ENCODE data around the gene SLC15A3.
"Not testable (repeated sequence)": the region's sequence is repeated elsewhere in the genome, so short reads cannot be mapped to it uniquely, and the experiment has no call there.

SLC15A3 gene

DNA sequence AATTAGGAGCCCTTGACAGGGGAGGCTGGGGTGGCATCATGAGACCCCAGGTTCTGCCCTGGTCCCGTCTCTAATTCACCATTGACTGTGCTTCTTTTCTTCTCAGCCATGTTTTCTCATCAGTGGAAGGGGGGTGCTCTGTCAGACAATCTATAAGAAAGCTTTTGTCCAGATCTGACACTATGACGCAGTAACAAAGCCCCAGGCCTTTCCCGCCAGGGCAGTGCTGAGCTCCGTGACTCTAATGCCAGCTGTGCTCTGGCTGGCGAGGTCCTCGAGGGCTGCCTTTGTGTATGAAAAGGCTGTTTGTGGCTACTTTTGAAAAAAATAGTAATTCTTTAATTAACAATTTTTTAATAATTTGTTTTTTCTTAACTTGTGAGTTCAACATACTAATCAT, 22.8 kb upstream of the SLC15A3 start:
- DNase-seq: no peak

GRCh38 chr11:60974316-60974715, 22.3 kb upstream of the SLC15A3 start:
- not testable (repeated sequence) for DNase-seq

GRCh38 chr11:60973699-60974098, 21.7 kb upstream of the SLC15A3 start:
- no peak for DNase-seq

DNA sequence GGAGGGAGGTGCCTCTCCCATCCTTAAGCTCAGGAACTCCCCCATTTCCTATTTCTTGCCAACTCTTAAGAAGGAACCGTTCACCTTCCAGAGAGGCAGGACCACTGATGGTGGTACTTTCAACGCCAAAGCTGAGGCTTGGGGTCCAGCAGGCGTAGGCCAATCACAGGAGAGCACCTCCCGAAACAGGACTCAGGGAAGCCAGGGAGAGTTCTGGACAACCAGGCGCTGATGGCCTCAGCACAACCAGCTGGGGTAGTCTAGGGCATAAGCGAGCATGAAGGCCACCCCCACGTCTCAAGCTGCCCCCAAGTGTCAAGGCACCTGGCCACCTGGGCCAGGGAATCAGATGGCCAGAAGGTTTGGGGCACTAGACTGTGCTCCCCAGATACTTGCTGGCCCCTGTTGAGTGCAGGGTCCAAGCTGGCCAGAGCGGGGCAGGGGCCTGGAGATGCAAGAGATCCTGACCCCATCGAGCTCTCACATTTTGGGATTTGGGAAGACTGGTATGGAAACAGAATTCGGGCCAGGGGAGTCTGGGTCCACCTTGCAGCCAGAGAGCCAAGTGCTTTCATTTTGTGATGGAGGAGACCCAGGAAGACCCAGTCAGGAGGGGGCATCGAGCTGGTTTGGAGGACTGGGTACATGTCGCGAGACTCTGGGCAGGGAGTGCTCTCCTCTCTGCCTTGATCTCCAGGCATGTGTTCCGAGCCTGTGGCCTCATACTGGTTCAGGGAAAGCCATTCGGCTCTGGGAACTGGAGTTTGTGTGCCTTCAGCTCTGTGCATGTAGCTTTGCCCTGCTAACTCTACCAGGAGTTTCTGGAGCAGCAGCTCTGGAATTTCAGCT, 20.4 kb upstream of the SLC15A3 start:
- no peak for DNase-seq

DNA sequence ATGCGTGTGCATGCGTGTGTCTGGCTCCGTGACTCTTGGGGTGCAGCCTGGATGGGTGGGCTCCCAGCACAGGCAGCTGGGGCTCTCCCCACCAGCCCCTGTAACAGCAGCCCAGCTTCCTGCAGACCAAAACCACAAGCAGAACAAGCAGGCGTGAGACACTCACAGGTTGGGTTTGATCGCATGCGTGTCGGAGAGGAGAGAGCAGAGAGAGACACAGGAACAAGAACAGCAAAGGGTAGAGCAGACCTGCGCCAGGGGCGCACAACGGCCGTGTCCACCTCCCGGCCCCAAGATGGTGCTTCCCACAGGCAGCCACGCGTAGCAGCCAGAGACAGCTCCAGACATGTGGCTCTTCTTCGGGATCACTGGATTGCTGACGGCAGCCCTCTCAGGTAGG, 19.5 kb upstream of the SLC15A3 start, which contains the start of gene CD6:
CD6 (plus strand) TSS at position 161 of the 400 bp plus-strand sequence; CDS start at position 347, 186 bp downstream.
- no peak for DNase-seq

DNA sequence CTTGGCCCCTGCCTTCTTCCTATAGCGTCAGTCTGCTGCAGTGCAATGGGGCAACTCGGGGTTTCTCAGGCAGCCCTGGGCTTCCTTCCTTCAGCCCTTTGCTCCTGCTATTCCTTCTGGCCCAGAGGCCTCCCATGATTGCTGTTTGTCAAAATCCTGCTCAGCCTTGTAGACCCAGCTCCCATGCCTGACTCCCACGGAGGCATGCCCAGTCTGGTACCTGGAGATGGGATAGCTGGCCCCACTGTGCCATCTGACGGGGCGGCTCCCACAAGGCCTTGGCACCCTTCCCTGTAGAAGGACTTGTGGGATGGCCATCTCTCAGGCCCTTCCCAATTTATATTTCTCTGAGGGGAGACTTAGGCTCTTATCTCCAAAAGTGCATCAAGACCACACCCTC, 18.9 kb upstream of the SLC15A3 start:
- DNase-seq: no peak

DNA sequence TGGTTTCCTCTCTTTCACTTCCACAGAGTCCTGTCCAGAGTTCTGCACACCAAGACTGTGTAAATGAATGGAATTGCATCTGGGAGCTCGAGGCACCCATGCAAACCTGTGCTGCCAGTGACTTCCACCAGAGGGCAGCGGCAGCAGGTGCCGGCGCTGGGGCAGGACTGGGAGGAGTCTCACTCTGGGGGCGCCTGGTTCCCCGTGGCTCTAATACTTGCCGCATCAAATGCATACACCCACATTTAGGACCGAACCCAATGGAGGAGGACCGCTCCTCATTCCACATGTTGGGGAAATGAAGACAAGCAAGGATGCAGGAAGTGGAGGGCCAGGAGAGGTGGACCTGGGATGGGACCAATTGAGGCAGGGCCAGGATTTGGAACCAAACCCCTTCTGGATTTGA, 18.4 kb upstream of the SLC15A3 start:
- no peak for DNase-seq

DNA sequence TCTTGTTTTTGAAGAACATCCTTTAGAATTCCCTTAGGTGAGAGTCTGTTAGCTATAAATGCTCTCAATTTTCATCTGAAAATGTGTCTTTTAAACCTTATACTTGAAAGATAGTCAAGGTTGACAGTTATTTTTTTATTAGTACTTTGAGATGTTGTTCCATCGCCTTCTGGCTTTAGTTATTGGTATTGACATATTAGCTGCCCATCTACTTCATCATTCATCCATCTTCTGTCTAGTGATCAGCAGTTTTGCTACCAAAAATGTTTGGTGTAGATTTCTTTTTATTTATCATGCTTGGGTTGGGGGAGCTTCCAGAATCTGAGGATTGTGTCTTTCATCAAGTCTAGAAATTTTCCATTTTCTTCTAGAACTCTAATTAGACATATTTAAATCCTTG, 16.2 kb upstream of the SLC15A3 start:
- DNase-seq: no peak

DNA sequence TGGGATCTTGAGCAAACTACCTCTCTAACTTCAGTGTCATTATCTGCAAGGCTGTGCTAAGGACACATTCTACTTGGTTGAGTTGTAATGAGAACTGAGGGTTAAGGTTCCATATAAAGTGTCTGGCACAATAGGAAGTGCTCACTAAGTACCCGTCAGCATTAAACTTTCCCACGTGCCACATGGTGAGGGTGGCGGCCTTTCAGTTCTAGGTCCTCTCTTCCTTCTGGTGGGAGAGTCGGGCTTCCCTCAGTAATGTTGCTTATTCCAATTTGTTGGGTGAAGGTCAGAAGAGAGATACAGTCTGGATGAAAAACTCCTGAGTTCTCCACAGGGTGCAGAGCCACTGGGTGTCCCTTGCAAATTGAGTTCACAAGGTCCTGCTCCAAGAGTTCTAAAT, 14.9 kb upstream of the SLC15A3 start:
- DNase-seq: no peak

- DNase-seq: peak; percentile 61
These were observed 12.8 kb upstream of the SLC15A3 start for GRCh38 chr11:60964801-60965200.

GRCh38 chr11:60960405-60960804, 8.4 kb upstream of the SLC15A3 start:
- no peak for DNase-seq

- no peak for DNase-seq
These were observed 7.5 kb upstream of the SLC15A3 start for GRCh38 chr11:60959431-60959830.

GRCh38 chr11:60957188-60957587, 5.2 kb upstream of the SLC15A3 start:
- no peak for DNase-seq

DNA sequence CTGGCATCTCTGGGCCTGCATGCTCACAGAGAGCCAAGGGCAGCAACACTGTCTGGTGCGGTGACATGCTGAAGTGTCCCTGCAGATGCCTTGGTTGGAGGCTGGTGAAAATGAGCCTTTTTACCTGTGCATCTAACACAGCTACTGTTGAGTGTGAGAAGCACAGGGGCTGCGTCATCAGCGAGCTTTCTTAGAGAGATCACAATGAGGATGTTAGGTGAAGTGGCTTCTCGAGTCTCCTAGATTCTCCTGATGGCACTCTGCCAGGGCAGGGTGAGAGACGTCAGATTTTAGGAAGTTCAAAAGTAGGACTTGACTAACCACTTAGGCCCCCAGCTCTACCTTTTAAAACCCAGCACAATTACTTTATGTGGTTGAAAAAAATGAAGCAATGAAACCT, 3.6 kb upstream of the SLC15A3 start:
- no peak for DNase-seq

DNA sequence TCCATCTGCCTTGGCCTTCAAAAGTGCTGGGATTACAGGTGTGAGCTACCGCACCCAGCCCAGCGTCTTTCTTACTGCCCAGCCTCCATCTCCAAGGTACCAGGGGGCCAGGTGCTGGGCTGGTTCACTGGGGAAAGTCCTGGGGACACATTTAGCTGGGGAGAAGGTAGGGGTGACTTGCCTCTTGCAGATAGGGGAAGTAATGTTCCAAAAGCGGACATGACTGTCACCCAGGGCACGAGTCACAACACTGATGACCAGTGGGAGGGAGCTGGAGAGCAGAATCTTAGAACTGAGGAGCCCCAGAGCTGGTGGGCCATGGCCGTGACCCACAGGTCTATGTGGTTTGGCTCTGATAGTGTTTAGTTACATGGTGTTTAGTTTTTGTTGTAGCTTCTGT, 2.4 kb upstream of the SLC15A3 start:
- DNase-seq: no peak

DNA sequence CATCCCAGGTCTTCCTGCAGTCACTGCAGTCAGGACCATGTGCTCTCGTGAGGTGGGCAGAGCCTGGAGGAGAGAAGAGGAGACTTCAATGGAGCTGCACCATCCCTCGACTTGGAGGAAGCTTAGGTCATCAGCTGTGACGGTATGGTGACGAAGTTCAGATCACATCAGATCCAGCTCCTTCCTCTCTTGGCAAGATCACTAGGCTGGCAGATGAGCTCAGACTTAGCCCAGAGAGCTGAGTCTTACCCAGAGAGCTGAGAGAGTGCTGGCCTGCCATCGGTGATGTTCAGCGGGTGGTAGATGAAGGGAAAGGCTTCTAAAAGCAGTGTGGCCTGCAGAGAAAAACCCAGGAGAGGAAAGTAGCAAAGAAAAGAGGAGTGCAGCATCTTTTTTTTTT, 1.8 kb upstream of the SLC15A3 start:
- no peak for DNase-seq

DNA sequence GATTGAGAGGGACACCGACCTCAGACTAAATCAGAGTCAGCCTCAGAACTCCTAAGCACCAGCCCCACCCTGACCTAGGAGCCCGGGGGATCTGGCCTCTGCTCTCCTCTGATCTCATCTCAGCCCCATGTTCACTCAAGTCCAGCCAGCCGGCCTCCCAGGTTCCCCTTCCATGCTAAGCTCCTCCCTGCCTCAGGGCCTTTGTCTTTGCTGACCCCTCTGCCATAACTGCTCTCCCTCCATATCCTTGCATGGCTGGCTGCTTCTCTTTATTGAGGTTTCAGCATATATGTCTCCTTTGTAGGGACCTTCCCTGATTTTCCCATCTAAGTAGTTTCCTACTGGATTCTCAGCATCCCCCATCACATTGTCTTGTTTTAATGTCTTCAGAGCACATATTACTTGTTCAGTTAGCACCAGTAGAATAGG, 780 bp upstream of the SLC15A3 start:
- DNase-seq: no peak

DNA sequence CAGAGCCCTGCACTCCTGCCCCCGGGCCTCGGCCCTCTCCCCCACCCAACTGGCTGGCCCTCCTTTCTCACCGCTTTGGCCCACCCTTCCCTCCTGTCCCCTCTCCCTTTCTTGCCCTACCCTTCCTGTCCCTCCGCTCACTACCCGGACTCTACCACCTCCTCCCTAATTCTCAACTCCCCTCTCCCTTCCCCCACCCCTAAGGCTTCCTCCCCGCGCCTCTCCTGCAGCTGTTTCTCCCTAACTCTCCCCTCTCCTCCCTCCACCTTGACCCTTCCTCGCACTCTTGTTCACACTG, 421 bp downstream of the SLC15A3 start:
- DNase-seq: no peak

DNA sequence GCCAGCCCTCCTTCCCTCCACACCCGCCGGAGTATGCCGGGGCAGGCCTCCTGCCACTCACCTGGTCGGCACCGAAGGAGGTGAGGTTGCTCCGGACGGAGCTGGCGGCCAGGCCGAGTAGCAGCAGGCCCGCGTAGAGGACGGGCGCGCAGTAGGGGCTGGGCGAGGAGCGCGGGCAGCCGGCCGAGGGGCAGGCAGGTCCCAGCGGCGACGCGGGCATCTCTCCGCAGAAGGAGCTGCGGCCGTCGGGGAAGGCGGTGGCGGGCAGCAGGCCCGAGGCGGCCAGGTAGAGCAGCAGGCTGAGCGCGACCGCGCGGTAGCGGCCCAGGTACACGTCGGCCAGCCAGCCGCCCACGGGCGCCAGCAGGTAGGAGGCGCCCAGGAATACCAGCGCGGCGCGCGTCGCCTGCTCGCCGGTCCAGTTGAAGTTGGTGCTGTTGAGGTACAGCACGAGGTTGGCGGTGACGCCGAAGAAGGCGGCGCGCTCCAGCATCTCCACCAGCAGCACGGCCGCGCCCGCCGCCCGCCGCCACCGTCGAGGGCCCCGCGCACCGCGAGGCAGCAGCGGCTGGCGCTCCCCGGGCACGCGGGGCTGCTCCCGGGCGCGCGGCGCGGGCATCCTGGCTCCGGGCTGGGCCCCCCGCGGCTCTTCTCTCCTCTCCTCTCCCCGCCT, 907 bp downstream of the SLC15A3 start:
- DNase-seq: no peak

DNA sequence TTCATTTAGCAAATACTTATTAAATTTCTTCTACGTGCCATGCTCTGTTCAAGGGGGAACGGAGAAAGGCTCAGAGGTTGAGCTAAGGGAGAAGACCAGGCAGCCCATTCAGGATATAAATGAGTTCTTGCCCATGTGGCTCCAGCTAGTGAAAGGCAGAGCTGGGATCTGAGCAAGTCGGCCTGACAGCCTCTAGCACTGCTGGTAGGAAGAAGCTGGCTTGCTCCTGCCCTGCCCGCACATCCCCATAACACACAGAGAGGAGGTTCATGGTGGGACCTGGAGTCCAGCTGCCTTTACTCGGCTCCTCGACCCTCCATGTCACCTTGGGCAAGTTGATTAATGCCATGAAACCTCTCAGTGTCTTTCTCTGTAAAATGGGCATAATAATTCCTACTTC, 2.0 kb downstream of the SLC15A3 start:
- DNase-seq: no peak

DNA sequence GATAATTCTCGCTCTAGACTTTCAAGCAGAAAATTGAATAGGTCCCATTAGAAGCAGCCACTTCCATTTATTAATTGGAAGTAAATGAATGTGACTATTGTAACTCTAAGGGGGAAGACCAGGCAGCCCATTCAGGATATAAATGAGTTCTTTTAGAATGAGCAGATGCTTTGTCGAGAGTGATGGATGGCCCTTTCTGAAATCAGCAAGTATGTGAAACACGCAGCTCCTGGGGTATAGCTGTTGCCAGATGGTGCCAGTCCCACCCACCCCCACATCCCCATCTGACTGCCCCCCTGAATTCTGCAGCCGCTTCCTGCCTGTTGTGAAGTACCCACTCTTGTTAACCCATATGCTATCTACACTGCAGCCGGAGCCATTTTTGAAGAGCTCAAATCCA, 3.7 kb downstream of the SLC15A3 start:
- DNase-seq: peak; percentile 44

DNA sequence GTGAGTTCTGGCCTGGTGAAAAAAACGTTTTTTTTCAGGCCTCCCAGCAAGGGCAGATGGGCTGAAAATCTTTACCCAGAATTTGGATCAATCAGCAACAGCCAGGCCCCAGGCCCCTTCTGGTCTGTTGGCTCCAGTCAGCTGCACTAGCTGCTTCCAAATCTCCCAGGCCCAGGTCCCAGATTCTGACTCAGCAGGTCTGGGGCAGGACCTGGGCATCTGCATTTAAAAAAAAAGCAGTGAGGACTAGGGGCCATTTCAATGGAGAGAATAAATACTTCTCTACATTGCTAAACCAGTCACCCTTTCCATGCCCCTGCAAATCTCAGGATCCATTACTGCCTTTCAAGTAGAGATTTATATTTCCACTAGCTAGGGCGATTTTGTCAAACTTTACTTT, 4.3 kb downstream of the SLC15A3 start:
- DNase-seq: peak; percentile 47

DNA sequence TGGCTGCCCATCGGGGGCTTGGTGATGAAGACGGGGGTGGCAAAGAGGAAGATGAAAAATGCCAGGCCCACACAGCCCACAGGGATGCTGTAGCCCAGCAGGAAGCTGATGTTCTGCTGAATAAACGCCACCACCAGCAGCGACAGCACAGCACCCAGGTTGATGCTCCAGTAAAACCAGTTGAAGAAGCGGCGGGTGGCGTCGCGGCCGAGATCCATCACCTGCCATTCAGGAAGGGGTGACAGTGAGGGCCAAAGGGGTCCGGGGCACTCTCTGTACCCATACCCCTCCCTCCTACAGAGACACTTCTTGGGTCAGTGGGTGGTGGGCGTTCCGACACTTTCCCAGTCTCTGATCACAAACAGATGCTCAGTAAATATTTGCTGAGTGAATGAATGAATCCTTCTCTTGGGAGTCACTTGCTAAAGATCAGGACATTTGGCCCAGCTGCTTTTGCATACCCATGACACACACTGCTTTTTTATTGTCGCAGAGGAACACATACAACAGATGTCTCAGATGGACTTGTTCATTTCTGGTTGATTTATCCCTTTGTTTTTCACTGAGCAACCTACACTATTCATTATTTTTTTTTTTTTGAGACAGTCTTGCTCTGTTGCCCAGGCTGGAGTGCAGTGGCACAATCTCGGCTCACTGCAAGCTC, 5.2 kb downstream of the SLC15A3 start:
- DNase-seq: peak; percentile 80

- no peak for DNase-seq
These were observed 6.7 kb downstream of the SLC15A3 start for GRCh38 chr11:60945295-60945667.

Measured in NCI-H1694 (cell line).